Neural progenitor cell (in vitro differentiated cells): ENCODE results near the gene KCNJ18. TPM values are rescaled to one million over a fixed set of nuclear protein-coding genes. Genes with fewer than 3 reads are reported as not detected.

Source experiments
- DNase-seq: peaks from one replicate; pipeline ENCODE4 v3.0.0-alpha.2; 2016; ENCODE audit warnings: low spot score
- H2AFZ ChIP-seq: fragments of 200-600 bp; sonication (generic); replicated peaks from 2 replicates; pipeline ENCODE4 v1.6.1; 2016; ENCODE audit warnings: antibody characterized with exemption
- H3F3A ChIP-seq: fragments of 200-600 bp; sonication (generic); 2 replicates; pipeline ENCODE4 v1.6.1; 2016; ENCODE audit warnings: antibody characterized with exemption, low read depth
- H3K27ac ChIP-seq: fragments of 200-600 bp; sonication (generic); 2 replicates; pipeline ENCODE4 v1.5.1; 2016; ENCODE audit warnings: mild to moderate bottlenecking
- H3K27me3 ChIP-seq: fragments of 200-600 bp; sonication (generic); 2 replicates; pipeline ENCODE4 v1.6.1; 2016; ENCODE audit warnings: mild to moderate bottlenecking, moderate library complexity
- H3K36me3 ChIP-seq: fragments of 200-600 bp; sonication (generic); 2 replicates; pipeline ENCODE4 v1.5.1; 2016
- H3K4me1 ChIP-seq: fragments of 200-600 bp; sonication (generic); 2 replicates; pipeline ENCODE4 v1.6.1; 2016; ENCODE audit warnings: mixed run types
- H3K4me2 ChIP-seq: fragments of 200-600 bp; sonication (generic); 2 replicates; pipeline ENCODE4 v1.6.1; 2016
- H3K4me3 ChIP-seq: fragments of 200-600 bp; sonication (generic); 2 replicates; pipeline ENCODE4 v1.5.1; 2016
- H3K79me2 ChIP-seq: fragments of 200-600 bp; sonication (generic); 2 replicates; pipeline ENCODE4 v1.6.1; 2016; ENCODE audit warnings: low read depth
- H3K9ac ChIP-seq: fragments of 200-600 bp; sonication (generic); 2 replicates; pipeline ENCODE4 v1.6.1; 2016
- H3K9me3 ChIP-seq: fragments of 200-600 bp; sonication (generic); 2 replicates; pipeline ENCODE4 v1.5.1; 2016; ENCODE audit warnings: low read depth
- H4K20me1 ChIP-seq: fragments of 200-600 bp; sonication (generic); 2 replicates; pipeline ENCODE4 v1.6.1; 2016; ENCODE audit warnings: low read depth
- H3K27ac Mint-ChIP-seq: 3 replicates; pipeline ENCODE4 v1.8.0; 2021; ENCODE audit warnings: mixed read lengths
- H3K27me3 Mint-ChIP-seq: 2 replicates; pipeline ENCODE4 v1.8.0; 2022; ENCODE audit warnings: low read depth, mild to moderate bottlenecking, inconsistent platforms, moderate library complexity, mixed read lengths; ENCODE audit not compliant: insufficient read depth
- H3K36me3 Mint-ChIP-seq: 3 replicates; pipeline ENCODE4 v1.8.0; 2021; ENCODE audit warnings: mixed read lengths
- H3K4me1 Mint-ChIP-seq: 3 replicates; pipeline ENCODE4 v1.8.0; 2021; ENCODE audit warnings: mixed read lengths
- H3K4me3 Mint-ChIP-seq: 3 replicates; pipeline ENCODE4 v1.8.0; 2021; ENCODE audit warnings: mild to moderate bottlenecking, moderate library complexity, mixed read lengths
- H3K9me3 Mint-ChIP-seq: 3 replicates; pipeline ENCODE4 v1.8.0; 2020; ENCODE audit warnings: mixed read lengths
- EZH2 ChIP-seq: fragments of 200-600 bp; sonication (generic); IDR thresholded peaks from 2 replicates; pipeline ENCODE4 v1.6.1; 2017; ENCODE audit warnings: antibody characterized with exemption, mild to moderate bottlenecking, moderate library complexity
- EZH2phosphoT487 ChIP-seq: fragments of 200-600 bp; sonication (generic); IDR thresholded peaks from 2 replicates; pipeline ENCODE4 v1.6.1; 2017; ENCODE audit warnings: antibody characterized with exemption
- total RNA-seq: library from RNA; depleted of rRNA; stranded (reverse); fragments of >200 nt; gene quantifications from 2 replicates; pipeline ENCODE4 v1.2.3, GENCODE V29; 2015; ENCODE audit warnings: low replicate concordance
- TF ChIP-seq, protein P1 (sequence below): fragments of 200-600 bp; sonication (generic); IDR thresholded peaks from 2 replicates; pipeline ENCODE4 v1.5.1; 2017; ENCODE audit warnings: antibody characterized with exemption, mild to moderate bottlenecking

The KCNJ18 gene
- total RNA-seq, 1 donor from 2014 or later: not detected

DNA sequence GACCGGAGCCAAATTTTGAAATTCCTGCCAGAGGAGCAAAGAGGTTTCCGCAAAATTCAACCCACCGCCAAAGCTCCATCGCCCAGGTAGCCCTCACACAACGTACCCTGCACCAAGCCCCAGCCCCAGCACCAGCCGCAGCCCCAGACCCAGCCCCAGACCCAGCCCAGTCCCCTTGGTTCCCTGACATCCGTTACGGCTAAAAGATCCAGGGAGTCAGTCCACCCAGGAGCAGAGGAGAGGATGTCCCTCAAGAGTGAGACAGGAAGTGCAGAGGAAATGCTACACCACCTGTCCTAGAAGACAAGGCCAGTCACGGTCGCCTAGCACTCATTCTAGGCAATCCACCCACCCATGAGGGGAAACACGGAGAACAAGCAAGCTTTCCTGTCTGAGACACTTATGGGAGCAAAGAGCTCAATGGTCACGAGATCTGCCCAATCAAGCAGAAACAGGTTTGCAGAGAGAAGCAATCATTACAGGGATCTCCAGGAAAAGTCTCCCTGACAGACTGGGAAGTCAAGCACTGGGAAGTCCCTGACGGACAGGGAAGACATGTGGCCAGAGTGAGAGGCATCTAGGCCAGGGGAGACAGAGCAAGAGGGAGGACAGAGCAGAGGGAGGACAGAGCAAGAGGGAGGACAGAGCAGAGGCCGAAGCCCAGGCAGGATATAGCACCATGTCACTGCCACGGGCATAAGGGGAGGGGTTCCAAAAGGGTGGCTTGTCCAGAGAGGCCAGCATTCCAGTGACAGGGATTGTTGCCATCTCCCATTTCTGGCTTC is 15.0 kb upstream of the KCNJ18 start:
- Histone ChIP-seq H4K20me1 (no peaks in the 10 kb centered on the region), H3K4me3 (no peak overlapping the region), H3K27ac (no peak overlapping the region), H3K36me3 (no peaks in the 10 kb centered on the region), H3K9me3 (no peaks in the 10 kb centered on the region), H3K79me2 (no peaks in the 10 kb centered on the region), H2AFZ (no peak overlapping the region), H3K4me2 (no peak overlapping the region), H3K4me1 (no peaks in the 10 kb centered on the region), H3K27me3 (no peaks in the 10 kb centered on the region), H3F3A (no peaks in the 10 kb centered on the region), H3K9ac (no peak overlapping the region)
- no peak overlapping the region for H3K27ac Mint-ChIP-seq
- peaks cover 75% of the 10 kb centered on the region for H3K9me3 Mint-ChIP-seq
- no peaks in the 10 kb centered on the region for H3K4me1 Mint-ChIP-seq
- peak overlapping the region; percentile 3 for H3K4me3 Mint-ChIP-seq
- peaks cover 11% of the 10 kb centered on the region for H3K27me3 Mint-ChIP-seq
- no peak for DNase-seq
- peaks cover 2% of the 10 kb centered on the region for H3K36me3 Mint-ChIP-seq
- TF ChIP-seq EZH2 (no peak), EZH2phosphoT487 (no peak)

DNA sequence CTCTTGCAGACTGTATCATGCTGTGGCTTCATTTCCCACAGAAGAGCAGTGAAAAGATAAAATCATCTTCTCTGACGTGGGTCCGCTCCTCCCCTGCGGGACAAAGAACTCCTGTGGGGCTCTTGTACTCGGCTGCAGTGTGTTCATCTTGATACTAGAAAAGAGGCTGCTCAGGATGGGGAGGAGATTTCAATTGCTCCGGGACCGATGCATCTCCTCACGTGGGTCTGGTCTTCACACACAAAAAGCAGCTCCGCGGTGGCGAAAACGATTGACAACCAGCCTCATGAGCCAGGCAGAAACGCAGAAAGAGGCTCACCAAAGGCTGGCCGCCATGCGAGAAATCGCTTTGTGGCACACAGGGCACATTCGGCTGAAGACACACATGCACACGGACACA is 14.4 kb upstream of the KCNJ18 start:
- H3K79me2 ChIP-seq: no peaks in the 10 kb centered on the region
- Mint-ChIP-seq H3K9me3 (peaks cover 78% of the 10 kb centered on the region), H3K27ac (no peak overlapping the region), H3K36me3 (peaks cover 2% of the 10 kb centered on the region), H3K27me3 (peaks cover 11% of the 10 kb centered on the region), H3K4me3 (no peak overlapping the region), H3K4me1 (no peaks in the 10 kb centered on the region)
- H3K9ac ChIP-seq: no peak overlapping the region
- no peaks in the 10 kb centered on the region for H3K27me3 ChIP-seq
- no peak for DNase-seq
- H3K36me3 ChIP-seq: no peaks in the 10 kb centered on the region
- H4K20me1 ChIP-seq: no peaks in the 10 kb centered on the region
- no peak overlapping the region for H3K4me3 ChIP-seq
- no peak overlapping the region for H3K4me2 ChIP-seq
- TF ChIP-seq, protein P1, sequence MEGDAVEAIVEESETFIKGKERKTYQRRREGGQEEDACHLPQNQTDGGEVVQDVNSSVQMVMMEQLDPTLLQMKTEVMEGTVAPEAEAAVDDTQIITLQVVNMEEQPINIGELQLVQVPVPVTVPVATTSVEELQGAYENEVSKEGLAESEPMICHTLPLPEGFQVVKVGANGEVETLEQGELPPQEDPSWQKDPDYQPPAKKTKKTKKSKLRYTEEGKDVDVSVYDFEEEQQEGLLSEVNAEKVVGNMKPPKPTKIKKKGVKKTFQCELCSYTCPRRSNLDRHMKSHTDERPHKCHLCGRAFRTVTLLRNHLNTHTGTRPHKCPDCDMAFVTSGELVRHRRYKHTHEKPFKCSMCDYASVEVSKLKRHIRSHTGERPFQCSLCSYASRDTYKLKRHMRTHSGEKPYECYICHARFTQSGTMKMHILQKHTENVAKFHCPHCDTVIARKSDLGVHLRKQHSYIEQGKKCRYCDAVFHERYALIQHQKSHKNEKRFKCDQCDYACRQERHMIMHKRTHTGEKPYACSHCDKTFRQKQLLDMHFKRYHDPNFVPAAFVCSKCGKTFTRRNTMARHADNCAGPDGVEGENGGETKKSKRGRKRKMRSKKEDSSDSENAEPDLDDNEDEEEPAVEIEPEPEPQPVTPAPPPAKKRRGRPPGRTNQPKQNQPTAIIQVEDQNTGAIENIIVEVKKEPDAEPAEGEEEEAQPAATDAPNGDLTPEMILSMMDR: no peak
- TF ChIP-seq EZH2 (no peak), EZH2phosphoT487 (no peak)
- H2AFZ ChIP-seq: no peak overlapping the region
- no peaks in the 10 kb centered on the region for H3F3A ChIP-seq
- no peaks in the 10 kb centered on the region for H3K4me1 ChIP-seq
- no peaks in the 10 kb centered on the region for H3K9me3 ChIP-seq
- H3K27ac ChIP-seq: no peak overlapping the region

DNA sequence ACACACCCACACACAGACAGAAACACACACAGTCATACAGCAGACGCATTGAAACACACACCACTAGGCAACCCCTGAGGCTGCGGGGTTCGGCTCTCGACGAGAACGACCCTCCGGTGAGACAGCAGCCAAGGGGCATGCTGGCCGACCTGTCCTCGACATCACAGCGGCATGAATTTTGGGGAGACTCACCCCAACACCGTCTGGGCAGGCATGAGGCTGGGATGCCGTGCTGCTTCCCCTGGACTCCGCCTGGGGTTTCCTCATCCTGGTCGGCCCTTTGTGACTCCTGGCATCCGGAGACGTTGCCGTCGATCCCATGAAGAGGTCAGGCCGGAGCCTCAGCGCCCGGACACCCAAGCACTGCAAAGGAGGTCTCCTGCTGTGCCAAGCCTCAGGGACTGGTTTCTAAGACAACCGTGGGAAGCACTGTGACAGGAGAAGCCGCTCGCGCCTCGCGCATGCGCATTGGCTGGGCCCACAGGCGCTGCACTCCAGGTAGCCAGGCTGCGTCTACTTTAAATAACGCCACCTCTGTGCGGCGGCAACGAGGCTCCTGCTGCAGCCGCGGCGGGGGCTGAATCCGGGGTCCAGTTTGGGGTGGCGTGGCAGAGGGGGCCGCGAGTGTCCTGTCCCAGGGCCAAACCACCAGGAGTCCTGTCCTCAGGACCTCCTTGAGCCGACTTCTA is 13.8 kb upstream of the KCNJ18 start:
- Histone ChIP-seq H4K20me1 (no peaks in the 10 kb centered on the region), H2AFZ (no peak overlapping the region), H3K4me1 (no peaks in the 10 kb centered on the region), H3K27me3 (no peaks in the 10 kb centered on the region), H3F3A (no peaks in the 10 kb centered on the region), H3K4me3 (no peak overlapping the region), H3K36me3 (no peaks in the 10 kb centered on the region), H3K79me2 (no peaks in the 10 kb centered on the region), H3K9ac (no peak overlapping the region), H3K9me3 (no peaks in the 10 kb centered on the region), H3K4me2 (no peak overlapping the region), H3K27ac (no peak overlapping the region)
- no peaks in the 10 kb centered on the region for H3K4me1 Mint-ChIP-seq
- H3K9me3 Mint-ChIP-seq: peaks cover 72% of the 10 kb centered on the region
- peaks cover 2% of the 10 kb centered on the region for H3K36me3 Mint-ChIP-seq
- H3K27ac Mint-ChIP-seq: no peak overlapping the region
- no peak overlapping the region for H3K4me3 Mint-ChIP-seq
- peaks cover 11% of the 10 kb centered on the region for H3K27me3 Mint-ChIP-seq
- DNase-seq: no peak
- TF ChIP-seq, protein P1: no peak
- TF ChIP-seq EZH2 (no peak), EZH2phosphoT487 (no peak)
